NB4 (cell line): ENCODE data around the gene SEC61G.

Source experiments
- CTCF ChIP-seq: IDR thresholded peaks from one replicate; pipeline ENCODE4 v1.5.1; 2012; ENCODE audit warnings: low read depth, low read length
- MAX ChIP-seq: IDR thresholded peaks from 2 replicates; pipeline ENCODE4 v1.6.1; 2011; ENCODE audit warnings: low read depth, low read length
- MYC ChIP-seq: IDR thresholded peaks from 2 replicates; pipeline ENCODE4 v1.6.1; 2011; ENCODE audit warnings: low read depth, low read length
- POLR2A ChIP-seq: IDR thresholded peaks from 2 replicates; pipeline ENCODE4 v1.6.1; 2011; ENCODE audit warnings: mild to moderate bottlenecking; ENCODE audit not compliant: insufficient read length; ENCODE audit errors: extremely low read depth

GRCh38 chr7:54778696-54779540, 19.9 kb upstream of the SEC61G start:
- TF ChIP-seq CTCF (no peak), POLR2A (no peak), MAX (no peak), MYC (no peak)
